ENCODE results near the gene CCDC8.
"Not testable (repeated sequence)": the region's sequence is repeated elsewhere in the genome, so short reads cannot be mapped to it uniquely, and the experiment has no call there.

CCDC8 gene

DNA sequence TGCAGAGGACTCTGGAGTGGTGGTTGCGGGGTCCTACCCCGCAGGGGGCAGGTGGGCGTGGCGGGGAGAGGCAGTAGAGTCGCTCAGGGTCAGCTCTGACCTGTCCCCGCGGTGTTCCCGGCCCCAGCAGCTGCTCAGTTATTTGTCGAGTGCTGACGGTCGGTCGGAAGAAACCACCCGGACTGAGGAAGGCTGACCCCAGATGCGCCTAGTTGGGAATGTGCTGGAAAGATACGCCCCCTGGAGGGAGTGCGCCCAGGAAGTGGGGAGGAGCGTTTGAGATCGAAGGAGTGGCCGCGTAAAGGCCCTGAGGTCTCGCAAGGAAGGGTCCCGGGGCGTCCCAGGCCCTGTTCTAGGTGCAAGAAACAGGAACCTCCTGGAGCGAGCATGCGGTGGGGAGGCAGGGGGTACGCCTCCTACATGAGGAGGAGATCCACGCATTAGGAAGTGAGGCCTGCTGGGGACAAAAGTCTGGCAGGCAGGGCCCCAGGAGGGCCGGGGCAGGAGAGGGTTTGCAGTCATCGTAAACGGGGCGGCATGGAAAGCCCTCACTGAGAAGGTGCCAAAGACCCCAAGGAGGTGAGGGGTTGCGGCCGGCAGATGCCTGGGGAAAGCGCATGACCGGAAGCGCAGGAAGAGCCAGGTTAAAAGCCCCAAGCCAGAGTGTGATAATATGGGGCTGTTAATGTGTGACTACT is 9.2 kb downstream of the CCDC8 start:
- H3K4me3 ChIP-seq (ENCODE audit: low read depth, low read length) = peak overlapping the region; percentile 50

DNA sequence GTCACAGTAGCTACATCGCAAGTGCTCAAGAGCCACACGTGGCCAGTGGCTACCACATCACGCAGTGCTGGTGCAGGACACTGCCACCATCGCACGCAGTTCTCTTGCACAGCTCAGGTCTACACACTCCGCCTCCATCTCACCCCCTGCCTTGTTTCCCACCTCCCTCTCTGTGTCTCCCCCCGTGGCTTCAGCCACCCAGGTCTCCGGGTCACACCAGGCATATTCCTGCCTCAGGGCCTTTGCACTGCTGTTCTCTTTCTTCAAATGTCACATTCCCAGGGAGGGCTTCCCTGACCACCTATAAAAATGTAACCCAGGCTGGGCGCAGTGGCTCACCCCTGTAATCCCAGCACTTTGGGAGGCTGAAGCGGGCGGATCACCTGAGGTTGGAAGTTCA is 10.6 kb downstream of the CCDC8 start:
- DNase-seq (ENCODE audit: low read depth) = no peak
- H3K4me3 ChIP-seq (ENCODE audit: low read depth, low read length) = no peak overlapping the region
- TF ChIP-seq, protein P1, sequence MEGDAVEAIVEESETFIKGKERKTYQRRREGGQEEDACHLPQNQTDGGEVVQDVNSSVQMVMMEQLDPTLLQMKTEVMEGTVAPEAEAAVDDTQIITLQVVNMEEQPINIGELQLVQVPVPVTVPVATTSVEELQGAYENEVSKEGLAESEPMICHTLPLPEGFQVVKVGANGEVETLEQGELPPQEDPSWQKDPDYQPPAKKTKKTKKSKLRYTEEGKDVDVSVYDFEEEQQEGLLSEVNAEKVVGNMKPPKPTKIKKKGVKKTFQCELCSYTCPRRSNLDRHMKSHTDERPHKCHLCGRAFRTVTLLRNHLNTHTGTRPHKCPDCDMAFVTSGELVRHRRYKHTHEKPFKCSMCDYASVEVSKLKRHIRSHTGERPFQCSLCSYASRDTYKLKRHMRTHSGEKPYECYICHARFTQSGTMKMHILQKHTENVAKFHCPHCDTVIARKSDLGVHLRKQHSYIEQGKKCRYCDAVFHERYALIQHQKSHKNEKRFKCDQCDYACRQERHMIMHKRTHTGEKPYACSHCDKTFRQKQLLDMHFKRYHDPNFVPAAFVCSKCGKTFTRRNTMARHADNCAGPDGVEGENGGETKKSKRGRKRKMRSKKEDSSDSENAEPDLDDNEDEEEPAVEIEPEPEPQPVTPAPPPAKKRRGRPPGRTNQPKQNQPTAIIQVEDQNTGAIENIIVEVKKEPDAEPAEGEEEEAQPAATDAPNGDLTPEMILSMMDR (conservative IDR thresholded peaks at IDR 0.05; ENCODE audit: low read depth, low read length) = no peak

More for the DNA sequence above, 9.2 kb downstream of the CCDC8 start:
- no peak for DNase-seq (ENCODE audit: low read depth)
- TF ChIP-seq, protein P1 (conservative IDR thresholded peaks at IDR 0.05; ENCODE audit: low read depth, low read length) = peak; percentile 11

DNA sequence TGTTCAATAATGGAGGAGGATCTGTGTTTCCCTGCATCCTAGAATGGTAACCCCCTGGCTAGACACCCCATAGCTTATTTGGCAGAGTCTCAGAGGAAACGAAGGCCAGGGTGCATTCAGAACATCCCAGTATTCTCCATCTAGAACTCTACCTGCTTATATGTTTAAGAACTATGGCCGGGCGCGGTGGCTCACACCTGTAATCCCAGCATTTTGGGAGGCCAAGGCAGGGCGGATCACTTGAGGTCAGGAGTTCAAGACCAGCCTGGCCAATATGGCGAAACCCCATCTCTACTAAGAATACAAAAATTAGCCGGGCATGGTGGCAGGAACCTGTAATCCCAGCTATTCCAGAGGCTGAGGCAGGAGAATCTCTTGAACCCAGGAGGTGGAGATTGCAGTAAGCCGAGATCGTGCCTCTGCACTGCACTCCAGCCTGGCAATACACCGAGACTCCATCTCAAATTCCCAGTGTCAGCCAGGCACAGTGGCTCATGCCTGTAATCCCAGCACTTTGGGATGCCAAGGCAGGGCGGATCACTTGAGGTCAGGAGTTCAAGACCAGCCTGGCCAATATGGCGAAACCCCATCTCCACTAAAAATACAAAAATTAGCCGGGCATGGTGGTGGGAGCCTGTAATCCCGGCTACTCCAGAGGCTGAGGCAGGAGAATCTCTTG is 15.4 kb downstream of the CCDC8 start:
- not testable (repeated sequence) for DNase-seq (ENCODE audit: low read depth); H3K4me3 ChIP-seq (ENCODE audit: low read depth, low read length)

DNA sequence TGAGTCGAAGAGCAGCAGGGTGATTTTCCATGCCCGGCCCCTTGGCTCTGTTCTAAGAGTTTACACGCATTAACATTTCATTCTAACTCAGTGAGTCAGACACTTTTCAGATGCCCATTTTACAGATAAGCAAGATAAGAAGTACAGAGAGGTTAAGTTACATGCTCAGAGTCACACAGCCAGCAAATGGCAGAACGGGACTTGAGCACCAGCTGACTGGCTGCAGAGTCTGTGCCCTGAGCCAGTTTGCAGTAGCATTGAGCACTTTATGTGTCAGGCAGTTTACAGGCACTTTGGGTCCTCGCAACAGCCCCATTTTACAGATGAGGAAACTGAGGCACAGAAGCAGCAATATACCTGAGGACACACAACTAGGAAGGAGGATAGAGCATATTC is 19.0 kb downstream of the CCDC8 start:
- DNase-seq (ENCODE audit: low read depth) = no peak
- no peak overlapping the region for H3K4me3 ChIP-seq (ENCODE audit: low read depth, low read length)
- TF ChIP-seq, protein P1 (conservative IDR thresholded peaks at IDR 0.05; ENCODE audit: low read depth, low read length) = no peak

DNA sequence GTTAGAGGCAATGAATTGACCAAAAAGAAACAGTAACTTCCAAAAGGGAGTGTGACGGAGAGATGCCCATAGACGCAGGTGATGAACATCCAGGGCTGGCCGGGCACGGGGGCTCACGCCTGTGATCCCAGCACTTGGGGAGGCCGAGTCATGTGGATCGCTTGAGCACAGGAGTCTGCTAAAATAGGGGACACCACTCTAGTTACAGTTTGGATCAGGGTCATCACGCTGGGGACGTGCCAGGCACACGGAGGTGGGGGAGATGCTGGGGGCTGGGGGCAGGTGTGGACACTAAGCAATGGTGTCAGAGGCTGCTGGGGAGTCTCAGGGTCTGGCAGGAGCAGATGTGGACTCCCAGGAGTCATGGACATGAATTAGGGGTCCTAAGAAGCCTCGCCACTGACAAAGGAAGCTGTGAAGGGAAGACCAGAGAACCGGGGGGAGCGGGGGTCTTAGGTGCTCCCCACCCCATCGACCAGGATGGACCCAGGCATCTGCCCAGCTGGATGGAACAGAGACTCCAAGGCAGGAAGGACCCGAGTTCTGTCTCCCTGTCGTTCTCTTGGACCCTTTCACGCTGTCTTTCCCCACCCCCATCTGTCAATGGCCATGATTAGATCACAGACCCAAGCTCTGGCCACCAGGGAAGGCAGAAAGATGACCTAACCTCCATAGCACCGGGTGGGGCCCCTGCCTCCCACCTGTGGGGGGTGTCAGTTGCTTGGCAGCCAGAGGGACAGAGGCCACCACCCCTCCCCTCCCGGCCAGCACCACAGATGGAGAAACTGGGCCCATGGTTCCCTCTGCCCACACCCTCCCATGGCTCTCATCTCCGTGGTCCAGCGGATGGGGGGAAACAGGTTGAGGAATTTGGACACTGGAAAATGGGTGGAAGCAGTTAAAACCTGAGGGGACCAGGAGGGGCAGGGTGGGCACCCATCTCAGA is 19.6 kb downstream of the CCDC8 start:
- TF ChIP-seq, protein P1 (conservative IDR thresholded peaks at IDR 0.05; ENCODE audit: low read depth, low read length) = no peak
- DNase-seq (ENCODE audit: low read depth) = no peak
- H3K4me3 ChIP-seq (ENCODE audit: low read depth, low read length) = no peak overlapping the region

DNA sequence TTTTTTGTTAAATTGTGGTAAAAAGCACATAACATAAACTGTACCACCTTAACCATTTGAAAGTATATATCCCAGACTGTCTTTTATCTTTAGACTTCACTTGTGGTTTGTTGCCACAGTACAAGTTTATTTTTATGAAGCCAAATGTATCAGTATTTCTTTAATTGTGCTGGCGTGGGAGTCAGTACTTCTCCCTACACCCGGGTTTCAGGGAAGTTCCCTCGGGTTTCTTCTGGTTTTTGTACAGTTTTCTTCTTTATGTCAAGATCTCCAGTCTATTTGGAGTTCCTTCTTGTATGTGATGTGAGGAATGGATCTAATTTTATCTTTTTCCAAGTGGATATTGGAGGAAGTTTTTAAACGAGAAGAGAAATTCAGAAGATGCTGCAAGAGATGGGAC is 20.5 kb downstream of the CCDC8 start:
- no peak overlapping the region for H3K4me3 ChIP-seq (ENCODE audit: low read depth, low read length)
- TF ChIP-seq, protein P1 (conservative IDR thresholded peaks at IDR 0.05; ENCODE audit: low read depth, low read length) = no peak
- no peak for DNase-seq (ENCODE audit: low read depth)

DNA sequence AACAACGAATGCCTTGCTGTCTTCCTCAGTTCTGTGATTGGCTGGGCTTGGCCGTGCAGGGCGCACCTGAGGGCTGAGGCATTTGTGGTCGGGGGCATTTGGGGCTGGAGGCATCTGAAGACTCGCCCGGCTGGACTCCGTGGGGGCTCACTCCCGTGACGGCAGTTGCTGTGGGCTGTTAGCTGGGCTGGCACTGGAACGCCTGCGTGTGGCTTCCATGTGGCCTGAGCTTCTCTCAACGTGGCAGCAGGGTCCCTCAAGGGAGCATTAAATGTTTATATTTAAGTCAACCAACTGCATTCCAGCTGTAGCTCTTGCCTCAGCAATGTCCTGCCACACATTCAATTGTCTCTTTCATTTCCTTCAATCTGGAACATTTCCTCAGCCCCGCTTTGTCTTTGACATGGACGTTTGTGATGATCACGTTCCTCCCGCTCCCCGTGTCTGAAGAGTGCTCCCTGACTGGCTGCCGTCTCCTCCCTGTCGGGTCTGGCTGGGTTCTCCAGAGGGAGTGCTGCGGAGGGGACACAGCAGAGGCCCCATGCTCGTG is 21.0 kb downstream of the CCDC8 start:
- peak; percentile 71 for DNase-seq (ENCODE audit: low read depth)
- TF ChIP-seq, protein P1 (conservative IDR thresholded peaks at IDR 0.05; ENCODE audit: low read depth, low read length) = no peak
- H3K4me3 ChIP-seq (ENCODE audit: low read depth, low read length) = no peak overlapping the region
